ENCODE measurements around the gene ARHGEF17. TPM values are rescaled to one million over a fixed set of nuclear protein-coding genes. Genes with fewer than 3 reads are reported as not detected.

The ARHGEF17 gene
- total RNA-seq, 1 donor from 2014 or later = not detected

DNA sequence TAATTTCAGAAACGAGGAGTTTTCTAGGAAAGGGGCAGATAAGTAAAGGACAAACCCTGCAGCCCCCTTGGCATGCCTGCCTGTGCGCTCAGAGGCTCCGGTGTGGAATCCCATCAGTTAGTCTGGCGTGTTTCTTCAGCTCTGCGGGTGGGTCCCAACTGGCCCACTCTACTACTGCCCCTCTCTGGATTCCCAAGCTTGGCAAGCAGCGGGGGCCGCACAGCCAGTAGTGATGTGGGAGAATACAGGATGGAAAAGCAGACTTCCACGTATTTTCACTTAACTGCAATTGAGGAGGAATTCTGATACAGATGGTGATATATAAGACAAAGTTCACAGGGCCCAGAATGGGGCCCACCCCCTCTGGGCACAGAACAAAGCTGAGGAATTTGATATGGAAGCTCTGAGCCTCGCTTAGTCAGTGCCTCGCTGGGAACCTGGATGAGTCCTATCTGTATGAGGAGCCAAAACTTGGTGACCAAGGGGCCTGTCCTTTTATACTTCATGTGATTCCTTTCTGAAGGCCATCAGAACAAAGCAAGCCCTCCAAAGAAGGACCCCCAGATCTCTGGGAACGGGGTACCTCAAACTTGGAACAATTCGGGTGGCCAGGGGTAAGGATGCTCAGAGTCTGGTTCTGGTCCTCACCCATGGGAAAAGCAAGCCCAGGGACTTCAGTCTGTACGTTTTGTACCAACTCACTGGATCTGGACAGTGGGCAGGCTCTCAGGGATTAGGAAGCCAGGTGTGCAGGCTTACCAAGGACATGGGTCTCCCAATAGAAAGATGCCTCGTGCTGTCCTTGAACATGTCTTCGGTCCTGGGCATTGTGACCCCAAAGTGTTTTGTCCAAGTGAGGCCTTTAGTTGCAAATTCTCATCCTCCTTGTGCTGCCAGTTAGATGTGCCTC lies 94.1 kb downstream of the ARHGEF17 start:
- intact Hi-C loops (cut with micrococcal nuclease) = loop anchor here (1.0 kb wide), 1 partner anchor 259 kb away; no protein-coding TSS in a partner anchor

DNA sequence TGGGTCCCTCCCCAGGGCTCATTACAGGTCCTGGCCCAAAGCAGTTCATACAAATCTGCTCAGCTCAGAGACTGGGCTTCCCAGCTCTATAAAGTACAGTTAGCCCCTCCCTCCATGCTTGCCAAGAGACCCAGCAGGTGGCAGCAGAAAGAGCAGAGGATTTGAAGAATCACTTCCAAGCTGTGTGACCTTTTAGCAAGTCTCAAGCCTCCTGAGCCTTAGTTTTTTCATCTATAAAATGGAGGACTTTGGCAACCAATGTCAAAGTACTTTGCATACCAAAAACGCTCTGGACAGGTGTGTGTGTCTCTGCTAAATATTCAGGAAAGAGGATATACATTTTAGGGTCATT lies 94.7 kb downstream of the ARHGEF17 start:
- intact Hi-C loops (cut with micrococcal nuclease) = loop anchor here (1.0 kb wide), 1 partner anchor 258 kb away; no protein-coding TSS in a partner anchor

DNA sequence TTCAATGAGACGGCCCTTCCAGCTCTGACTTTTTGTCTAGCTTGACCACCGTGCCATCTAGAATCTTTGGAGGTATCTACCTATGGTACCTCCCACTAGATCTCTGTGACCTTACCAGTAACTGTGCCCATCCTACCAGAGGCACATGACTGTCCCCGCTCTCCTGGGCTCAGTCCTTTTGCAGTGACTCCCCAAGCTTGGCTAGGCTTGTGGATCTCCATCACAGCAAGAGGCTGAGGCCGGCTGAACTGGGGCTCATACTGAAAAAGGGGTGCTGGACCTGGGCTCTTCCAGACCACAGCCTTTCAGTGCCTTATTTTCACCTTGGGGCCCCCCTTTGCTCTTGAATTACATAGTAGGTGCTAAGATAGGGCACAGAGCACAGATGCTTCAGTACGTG lies 95.5 kb downstream of the ARHGEF17 start:
- intact Hi-C loops (cut with micrococcal nuclease) = no loop called here

DNA sequence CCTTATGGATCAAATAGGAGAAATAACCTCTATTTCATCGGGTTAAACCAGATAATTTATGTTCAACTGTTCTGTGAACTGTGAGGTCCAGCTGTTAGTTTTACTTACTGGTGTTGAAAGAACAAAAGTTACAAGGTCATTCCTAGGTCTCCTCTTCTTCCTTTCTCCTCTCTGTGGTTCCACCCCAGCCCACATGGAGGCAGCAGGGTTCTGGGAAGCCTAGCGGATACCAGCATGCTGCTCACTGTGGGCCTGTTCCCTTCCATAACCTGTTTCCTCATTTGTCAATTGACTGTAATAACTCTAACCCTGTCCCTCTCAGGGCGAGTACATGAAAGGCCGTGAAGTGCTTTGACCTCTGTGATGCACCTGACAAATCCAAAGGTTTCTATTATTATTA lies 96.0 kb downstream of the ARHGEF17 start:
- intact Hi-C loops (cut with micrococcal nuclease) = no loop called here

DNA sequence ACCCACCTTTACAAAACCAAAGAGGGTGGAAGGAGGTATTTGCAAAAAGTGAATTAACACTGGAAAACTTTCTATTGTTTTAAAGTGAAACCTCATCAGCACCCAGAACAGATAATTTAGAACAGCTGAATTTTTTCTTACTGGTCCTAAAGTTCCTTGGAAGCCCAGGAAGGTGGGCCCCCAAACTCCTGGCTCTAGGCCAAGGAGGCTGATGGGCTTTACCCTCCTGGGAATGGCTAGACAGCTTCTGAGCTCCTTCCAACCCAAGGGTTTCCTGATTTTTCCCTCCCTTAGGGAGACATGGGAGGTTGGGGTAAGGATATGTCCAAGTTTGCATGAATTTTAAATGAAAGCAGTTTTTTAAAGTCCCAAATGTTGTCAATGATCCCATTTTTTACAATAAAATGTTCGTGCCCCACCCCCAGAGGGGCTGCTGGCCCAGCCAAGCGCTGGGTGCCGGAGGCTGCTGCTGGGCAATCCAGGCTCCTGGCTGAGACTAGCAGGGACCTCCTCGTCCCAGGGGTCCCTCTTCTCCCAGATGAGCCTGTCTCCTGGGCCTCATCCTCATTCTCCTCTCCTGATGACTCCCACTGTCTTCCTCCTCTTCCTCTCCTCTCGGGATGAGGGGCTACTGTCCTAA lies 96.5 kb downstream of the ARHGEF17 start:
- intact Hi-C loops (cut with micrococcal nuclease) = no loop called here

DNA sequence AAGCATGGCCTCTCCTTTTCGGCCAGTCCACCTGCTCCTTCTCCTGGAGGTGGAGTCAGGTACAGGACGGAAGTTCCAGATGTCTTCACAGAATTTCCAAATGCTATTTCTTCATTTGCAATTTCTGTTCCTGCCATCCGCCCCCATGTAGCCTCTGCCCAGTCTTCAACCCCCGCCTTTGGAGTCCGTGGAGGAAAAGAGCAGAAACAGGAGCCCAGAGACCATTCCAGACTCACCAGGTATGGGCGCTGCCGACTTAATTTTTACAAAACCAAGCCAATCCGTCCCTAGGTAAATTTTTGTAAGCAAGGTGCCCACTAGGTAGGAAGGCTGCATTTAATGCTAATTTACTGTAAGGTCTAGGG lies 97.1 kb downstream of the ARHGEF17 start:
- intact Hi-C loops (cut with micrococcal nuclease) = no loop called here

DNA sequence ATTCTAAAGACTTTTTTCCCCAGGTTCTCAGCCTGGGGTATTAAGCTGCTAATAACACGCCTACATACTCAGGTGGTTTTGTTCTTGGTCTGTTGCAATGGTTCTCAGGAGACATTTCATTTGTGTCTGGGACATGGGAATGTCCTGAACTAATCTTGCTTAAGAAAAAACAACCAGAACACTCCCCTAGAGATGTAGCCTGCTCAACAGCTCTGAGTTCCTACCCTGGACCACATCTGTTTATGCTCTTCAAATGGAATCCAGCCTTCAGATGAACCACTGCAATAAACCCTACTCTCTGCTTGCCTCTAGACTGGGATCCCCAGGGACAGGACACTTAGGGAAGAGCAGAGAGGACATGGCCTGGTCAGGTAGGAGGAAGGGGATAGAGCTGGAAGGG lies 98.1 kb downstream of the ARHGEF17 start:
- intact Hi-C loops (cut with micrococcal nuclease) = no loop called here

DNA sequence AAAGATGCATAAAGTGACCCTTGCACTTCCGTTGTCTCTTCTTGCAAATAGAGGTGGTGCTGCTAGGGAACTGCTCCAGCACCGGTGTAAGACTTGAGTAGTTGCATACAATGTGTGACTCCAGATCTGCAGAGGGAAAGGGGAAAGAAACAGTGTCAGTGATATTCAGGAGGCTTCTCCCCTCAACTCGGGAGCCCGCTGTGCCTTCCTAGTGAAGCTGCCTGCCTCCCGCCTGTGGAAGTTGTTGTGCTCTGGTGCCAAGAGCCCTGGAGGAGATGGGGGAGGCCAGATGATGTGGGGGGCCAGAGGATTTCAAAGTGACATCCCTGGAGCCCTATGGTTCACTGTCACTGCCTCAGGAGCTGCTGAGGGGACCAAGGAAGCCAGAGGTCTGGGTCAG lies 98.5 kb downstream of the ARHGEF17 start:
- intact Hi-C loops (cut with micrococcal nuclease) = no loop called here

DNA sequence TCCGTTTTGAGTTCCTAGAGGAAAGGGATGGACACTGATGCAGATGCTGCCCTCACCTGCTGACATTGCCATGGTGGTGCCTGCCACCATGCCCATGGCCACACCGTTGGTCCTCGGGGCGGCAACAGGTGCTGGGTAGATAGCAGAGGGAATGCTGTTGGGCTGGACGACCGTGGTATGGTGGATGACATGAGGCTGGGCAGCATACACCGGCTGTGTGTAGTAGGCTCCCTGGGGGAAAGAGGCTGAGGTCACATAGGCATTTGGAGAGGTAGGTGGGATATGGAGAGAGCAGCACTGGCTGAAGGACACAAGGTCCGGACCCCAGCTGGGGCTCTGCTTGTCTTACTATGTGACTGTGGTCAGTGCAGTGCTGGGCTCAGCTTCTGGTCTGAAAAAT lies 101.4 kb downstream of the ARHGEF17 start:
- intact Hi-C loops (cut with micrococcal nuclease) = no loop called here

DNA sequence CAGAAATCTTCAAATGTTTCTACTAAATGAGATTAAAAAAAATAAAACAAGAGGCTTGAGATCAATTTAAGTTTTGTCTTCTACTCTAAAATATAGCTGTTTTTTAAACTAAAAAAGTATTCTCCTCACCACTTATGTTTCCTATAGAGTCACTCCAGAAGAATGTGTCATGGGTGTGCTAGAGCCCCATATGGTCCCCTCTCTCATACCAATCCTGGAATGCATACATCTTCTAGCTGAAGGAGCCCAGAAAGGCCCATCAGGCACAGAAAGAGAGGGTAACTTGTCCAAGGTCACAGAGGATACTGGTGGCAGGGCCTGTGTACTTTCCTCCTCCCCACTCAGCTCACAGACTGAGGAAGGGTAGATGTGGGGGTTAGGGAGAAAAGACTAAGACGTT lies 102.6 kb downstream of the ARHGEF17 start:
- intact Hi-C loops (cut with micrococcal nuclease) = no loop called here

DNA sequence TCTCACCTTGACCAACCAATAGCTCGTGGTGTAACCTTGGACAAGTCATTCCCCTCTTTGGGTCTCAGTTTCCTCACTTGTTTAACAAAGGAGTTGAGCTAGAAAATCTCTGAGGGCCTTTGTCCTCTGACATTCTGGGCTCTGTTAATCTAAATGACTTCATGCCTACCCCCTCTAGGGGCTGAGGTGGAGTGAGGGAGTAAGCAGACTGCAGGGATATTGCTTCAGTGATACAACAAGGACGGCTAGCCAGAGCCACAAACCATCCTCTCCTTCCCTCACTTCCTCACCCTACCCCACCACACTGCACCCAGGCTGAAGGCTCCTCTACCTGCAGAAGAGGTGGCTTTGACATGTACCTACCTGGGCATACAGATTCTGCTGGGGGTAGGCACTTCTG lies 103.0 kb downstream of the ARHGEF17 start:
- intact Hi-C loops (cut with micrococcal nuclease) = no loop called here

DNA sequence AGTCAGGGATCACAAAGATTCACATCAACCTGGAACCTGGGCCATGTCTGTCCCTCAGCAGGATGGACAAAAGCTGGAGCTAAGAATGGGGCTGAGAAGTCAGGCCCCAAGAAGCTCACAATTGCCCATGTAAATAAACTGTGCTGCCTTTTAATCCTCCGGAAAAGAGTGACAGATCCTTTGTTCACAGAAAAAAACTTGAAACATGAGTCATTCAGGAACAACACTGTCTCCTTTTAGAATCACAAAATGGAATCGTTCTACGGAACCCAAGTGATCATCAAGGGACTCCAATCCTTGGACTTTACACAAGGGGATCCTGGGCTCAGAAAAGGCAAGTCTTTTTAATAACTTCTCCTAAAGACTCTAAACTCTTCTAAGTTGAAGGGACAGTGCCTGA lies 104.2 kb downstream of the ARHGEF17 start:
- intact Hi-C loops (cut with micrococcal nuclease) = no loop called here

DNA sequence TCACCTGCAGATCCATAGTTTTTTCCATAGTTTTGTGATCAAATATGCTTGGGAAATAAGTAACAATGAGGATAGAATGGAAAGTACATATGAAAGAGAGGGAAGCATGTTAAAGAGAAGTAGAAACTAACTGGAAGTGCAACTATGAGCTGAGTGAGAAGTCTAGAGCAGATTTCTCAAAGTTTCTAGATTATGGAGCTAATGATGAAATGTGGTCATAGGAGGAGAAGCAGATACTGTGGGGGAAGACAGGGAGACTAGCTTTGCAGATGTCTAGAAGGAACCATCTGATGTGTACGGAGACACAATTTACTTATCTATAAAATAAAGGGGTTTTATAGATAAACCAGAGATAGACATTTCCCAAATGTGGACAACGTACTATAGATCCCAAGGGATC lies 105.2 kb downstream of the ARHGEF17 start:
- intact Hi-C loops (cut with micrococcal nuclease) = no loop called here

DNA sequence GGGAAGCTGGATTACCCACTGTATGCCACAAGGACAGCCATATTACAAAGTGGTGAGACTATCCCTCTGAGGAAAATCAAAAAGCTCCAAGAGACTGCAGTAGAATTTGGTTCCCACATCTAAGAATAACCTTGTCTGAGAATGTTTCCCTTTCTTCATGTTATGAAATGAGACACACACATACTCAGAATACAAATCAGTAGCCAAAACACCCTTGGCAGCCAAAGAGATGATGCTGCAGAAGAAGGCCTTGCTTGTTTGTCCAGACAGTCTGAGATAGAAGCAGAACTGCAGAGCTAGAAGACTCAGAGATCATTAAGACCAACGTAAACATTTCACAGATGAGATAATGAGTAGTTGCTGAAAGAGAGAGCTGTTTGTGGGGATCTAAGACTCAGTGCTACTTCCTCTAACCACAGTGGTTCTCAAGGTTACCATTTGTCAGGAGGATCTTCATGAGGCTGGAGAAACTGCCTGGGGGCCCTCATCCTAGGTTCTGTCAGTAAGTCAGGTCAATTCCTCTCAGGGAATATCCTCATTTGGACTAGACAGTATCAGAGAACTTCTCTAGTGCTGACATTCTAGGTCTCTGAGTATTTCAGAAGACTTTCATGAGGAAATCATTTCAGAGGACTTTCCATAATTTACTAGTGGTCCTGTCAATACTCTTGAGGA lies 107.0 kb downstream of the ARHGEF17 start:
- intact Hi-C loops (cut with micrococcal nuclease) = loop anchor here (2.0 kb wide), 1 partner anchor 30 kb away; no protein-coding TSS in a partner anchor

DNA sequence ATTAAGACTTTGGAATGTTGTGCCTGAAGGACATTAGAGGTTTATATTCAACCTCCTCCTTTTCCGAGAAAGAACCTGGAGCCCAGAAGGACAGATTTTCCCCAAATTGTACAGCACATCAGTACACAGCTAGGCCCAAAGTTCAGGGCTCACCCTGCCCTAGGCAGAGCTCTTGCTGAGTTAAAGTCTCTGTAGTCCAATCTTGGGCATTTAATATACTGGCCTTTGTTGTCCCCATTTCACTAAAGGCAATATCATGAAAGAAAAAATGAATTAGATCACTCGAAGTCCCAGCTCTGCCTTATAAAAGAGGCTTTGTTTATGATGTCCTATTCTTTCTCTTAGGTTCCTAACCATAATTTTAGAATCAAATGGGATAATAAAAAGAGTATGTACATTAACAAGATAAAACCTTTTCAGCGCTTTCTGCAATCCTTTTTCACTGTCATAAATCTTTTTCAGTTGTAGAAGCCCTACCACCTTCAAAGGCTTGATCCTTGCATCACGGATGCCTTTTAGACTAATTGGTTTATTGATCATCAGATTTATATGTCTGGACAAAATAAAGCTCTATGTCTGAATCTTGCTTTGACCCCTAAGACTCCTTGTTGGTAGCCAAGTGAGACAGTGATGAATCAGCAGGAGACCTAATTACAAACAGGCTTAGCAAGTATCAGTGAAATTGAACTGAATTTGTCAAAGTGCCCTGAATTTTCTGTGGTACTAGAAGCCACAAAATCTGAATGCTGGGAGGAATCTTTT lies 108.0 kb downstream of the ARHGEF17 start:
- intact Hi-C loops (cut with micrococcal nuclease) = loop anchor here (2.0 kb wide), 1 partner anchor 31 kb away; no protein-coding TSS in a partner anchor

DNA sequence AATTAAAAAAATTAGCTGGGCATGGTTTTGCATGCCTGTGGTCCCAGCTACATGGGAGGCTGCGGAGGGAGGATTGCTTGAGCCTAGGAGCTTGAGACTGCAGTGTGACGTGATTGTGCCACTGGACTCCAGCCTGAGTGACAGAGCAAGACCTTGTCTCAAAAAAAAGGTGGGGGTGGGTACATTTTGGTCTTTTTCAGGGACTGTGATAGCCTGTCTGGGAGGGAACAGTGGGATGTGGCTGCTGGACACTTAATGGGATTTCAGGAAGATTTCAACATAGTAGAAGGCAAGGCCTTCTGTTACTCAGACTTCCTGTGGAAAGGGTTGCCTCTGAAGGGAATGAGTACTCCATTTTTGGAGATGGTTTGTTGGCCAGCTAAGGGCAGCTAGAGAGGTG lies 108.7 kb downstream of the ARHGEF17 start:
- intact Hi-C loops (cut with micrococcal nuclease) = no loop called here

Other genes starting within 250 kb of the ARHGEF17 start
- gene FCHSD2, start 166.0 kb upstream of the ARHGEF17 start, total RNA-seq = 50.8 and 62.6 TPM in 2 replicates
- gene P2RY2, start 90.0 kb upstream of the ARHGEF17 start, total RNA-seq = not detected in 2 replicates
- gene P2RY6, start 35.9 kb upstream of the ARHGEF17 start, total RNA-seq = not detected in 2 replicates
- gene RELT, start 68.1 kb downstream of the ARHGEF17 start, total RNA-seq = 29.7 and 29.8 TPM in 2 replicates

Measured in T-helper 1 cell treated with Interleukin-12 subunit alpha and Interleukin-12 subunit beta and Interleukin-4 antibody, amounts not matched to agents 30 ng/mL and 1 ng/mL, for 36 hours (primary cell).